ENCODE data around the gene FER.
"Not testable (repeated sequence)": the region's sequence is repeated elsewhere in the genome, so short reads cannot be mapped to it uniquely, and the experiment has no call there.

FER gene

GRCh38 chr5:108797986-108798385 lies 50.3 kb downstream of the FER start:
- no peak for DNase-seq (ENCODE audit: low read depth, low spot score)

GRCh38 chr5:108798513-108799265 lies 51.0 kb downstream of the FER start:
- DNase-seq (ENCODE audit: low read depth, low spot score): no peak

- DNase-seq (ENCODE audit: low read depth, low spot score): no peak
Observed at GRCh38 chr5:108801301-108801700, 53.6 kb downstream of the FER start.

- peak; percentile 29 for DNase-seq (ENCODE audit: low read depth, low spot score)
Observed at GRCh38 chr5:108801776-108802175, 54.1 kb downstream of the FER start.

GRCh38 chr5:108810717-108811116 lies 63.0 kb downstream of the FER start:
- no peak for DNase-seq (ENCODE audit: low read depth, low spot score)

- DNase-seq (ENCODE audit: low read depth, low spot score): no peak
Observed at GRCh38 chr5:108813673-108814072, 66.0 kb downstream of the FER start.

GRCh38 chr5:108814551-108814950 lies 66.9 kb downstream of the FER start:
- no peak for DNase-seq (ENCODE audit: low read depth, low spot score)

- DNase-seq (ENCODE audit: low read depth, low spot score): no peak
Observed at GRCh38 chr5:108818613-108819272, 71.0 kb downstream of the FER start.

GRCh38 chr5:108820983-108821382 lies 73.3 kb downstream of the FER start:
- no peak for DNase-seq (ENCODE audit: low read depth, low spot score)

GRCh38 chr5:108822211-108822947 lies 74.7 kb downstream of the FER start:
- DNase-seq (ENCODE audit: low read depth, low spot score): no peak

- no peak for DNase-seq (ENCODE audit: low read depth, low spot score)
Observed at GRCh38 chr5:108827131-108827530, 79.4 kb downstream of the FER start.

- DNase-seq (ENCODE audit: low read depth, low spot score): no peak
Observed at GRCh38 chr5:108830705-108831276, 83.1 kb downstream of the FER start.

GRCh38 chr5:108836492-108836891 lies 88.8 kb downstream of the FER start:
- no peak for DNase-seq (ENCODE audit: low read depth, low spot score)

GRCh38 chr5:108842260-108842941 lies 94.7 kb downstream of the FER start:
- not testable (repeated sequence) for DNase-seq (ENCODE audit: low read depth, low spot score)

- DNase-seq (ENCODE audit: low read depth, low spot score): not testable (repeated sequence)
Observed at GRCh38 chr5:108851129-108851528, 103.4 kb downstream of the FER start.

- DNase-seq (ENCODE audit: low read depth, low spot score): no peak
Observed at GRCh38 chr5:108857905-108858304, 110.2 kb downstream of the FER start.

- DNase-seq (ENCODE audit: low read depth, low spot score): no peak
Observed at GRCh38 chr5:108858959-108859358, 111.3 kb downstream of the FER start.

GRCh38 chr5:108862211-108862610 lies 114.5 kb downstream of the FER start:
- no peak for DNase-seq (ENCODE audit: low read depth, low spot score)

GRCh38 chr5:108866097-108866496 lies 118.4 kb downstream of the FER start:
- DNase-seq (ENCODE audit: low read depth, low spot score): not testable (repeated sequence)

GRCh38 chr5:108867656-108868055 lies 120.0 kb downstream of the FER start:
- DNase-seq (ENCODE audit: low read depth, low spot score): no peak

- DNase-seq (ENCODE audit: low read depth, low spot score): no peak
Observed at GRCh38 chr5:108869066-108869465, 121.4 kb downstream of the FER start.

GRCh38 chr5:108876451-108876850 lies 128.8 kb downstream of the FER start:
- DNase-seq (ENCODE audit: low read depth, low spot score): no peak

All from smooth muscle cell of the brain vasculature (primary cell).